Kidney epithelial cell (primary cell): ENCODE data around the gene TEX29. TPM values are rescaled to one million over a fixed set of nuclear protein-coding genes. Genes with fewer than 3 reads are reported as not detected.

Experiments
- DNase-seq: peaks from one replicate; pipeline ENCODE4 v3.0.0-alpha.2; 2010; ENCODE audit warnings: low read depth
- H3K27me3 ChIP-seq: 2 replicates; pipeline ENCODE4 v1.6.0; 2011; ENCODE audit warnings: low read length; ENCODE audit not compliant: control insufficient read depth, insufficient read depth
- H3K36me3 ChIP-seq: 2 replicates; pipeline ENCODE4 v1.5.1; 2011; ENCODE audit warnings: low read length; ENCODE audit not compliant: control insufficient read depth, insufficient read depth
- H3K4me3 ChIP-seq: 2 replicates; pipeline ENCODE4 v1.5.1; 2011; ENCODE audit warnings: low read depth, mild to moderate bottlenecking, control low read depth, low read length
- CTCF ChIP-seq: IDR thresholded peaks from 2 replicates; pipeline ENCODE4 v1.5.1; 2011; ENCODE audit warnings: mild to moderate bottlenecking, moderate library complexity, low read length, control low read depth, inconsistent platforms; ENCODE audit not compliant: insufficient read depth, poor library complexity, severe bottlenecking
- total RNA-seq: library from RNA; depleted of rRNA; stranded (reverse); fragments of >200 nt; gene quantifications from 2 replicates; pipeline ENCODE4 v1.2.3, GENCODE V29; 2015

TEX29 gene
- total RNA-seq, 1 donor from 2014 or later: not detected

DNA sequence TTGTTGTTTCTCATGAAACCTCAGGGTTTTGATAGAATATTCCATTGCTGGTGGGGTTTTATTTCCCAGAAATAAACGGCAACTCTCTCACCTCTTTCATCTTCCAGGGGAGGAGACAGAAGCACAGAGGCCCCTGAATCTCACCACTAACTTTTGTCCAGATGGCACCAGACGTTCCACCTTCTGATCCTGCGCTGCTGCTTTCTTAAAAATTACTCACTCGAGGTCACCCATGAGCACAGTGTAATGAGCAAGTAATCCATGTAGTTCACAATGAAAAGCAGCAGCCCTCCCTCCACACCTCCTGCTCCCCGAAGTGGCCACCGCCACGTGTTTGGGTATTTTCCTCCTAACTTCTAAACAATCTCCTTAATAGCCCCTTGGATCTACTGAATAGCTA, 51.3 kb downstream of the TEX29 start:
- H3K27me3 ChIP-seq: no peaks in the 10 kb centered on the region
- no peak overlapping the region for H3K4me3 ChIP-seq
- no peak for TF ChIP-seq CTCF
- H3K36me3 ChIP-seq: no peaks in the 10 kb centered on the region
- no peak for DNase-seq

DNA sequence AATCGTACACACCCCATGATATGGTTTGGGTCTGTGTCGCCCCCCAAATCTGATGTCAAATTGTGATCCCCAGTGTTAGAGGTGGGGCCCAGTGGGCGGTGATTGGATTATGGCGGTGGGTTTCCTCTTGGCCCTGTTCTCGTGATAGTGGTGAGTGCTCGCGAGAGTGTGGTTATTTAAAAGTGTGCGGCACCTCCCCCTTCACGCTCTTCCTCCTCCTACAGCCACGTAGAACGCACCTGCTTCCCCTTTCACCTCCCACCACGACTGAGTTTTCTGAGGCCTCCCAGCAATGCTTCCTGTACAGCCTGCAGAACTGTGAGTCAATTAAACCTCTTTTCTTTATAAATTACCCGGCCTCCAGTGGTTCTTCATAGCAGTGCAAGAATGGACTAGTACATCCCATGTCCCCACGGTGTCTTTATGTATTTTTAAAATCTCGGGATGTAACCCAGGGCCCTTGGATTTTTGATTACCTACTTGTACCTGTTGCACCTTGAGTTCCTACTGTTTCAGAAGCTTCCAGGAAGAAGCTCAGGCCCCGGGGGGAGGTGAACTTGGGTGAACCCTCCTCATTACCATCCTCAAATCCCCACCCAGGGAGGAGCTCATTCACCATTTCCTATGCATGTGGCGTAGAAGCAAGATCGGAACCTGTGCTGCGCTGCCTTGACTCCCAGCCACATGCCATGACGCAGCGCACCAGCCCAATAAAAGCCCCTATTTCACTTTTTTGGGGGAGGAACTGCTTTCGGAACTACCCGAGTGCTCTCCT, 52.4 kb downstream of the TEX29 start:
- H3K36me3 ChIP-seq: no peaks in the 10 kb centered on the region
- DNase-seq: no peak
- no peaks in the 10 kb centered on the region for H3K27me3 ChIP-seq
- no peak overlapping the region for H3K4me3 ChIP-seq
- no peak for TF ChIP-seq CTCF

- no peak overlapping the region for H3K4me3 ChIP-seq
- no peaks in the 10 kb centered on the region for H3K36me3 ChIP-seq
- no peak for TF ChIP-seq CTCF
- DNase-seq: no peak
- H3K27me3 ChIP-seq: no peaks in the 10 kb centered on the region
Observed at GRCh38 chr13:111373486-111373885, 53.0 kb downstream of the TEX29 start.

- TF ChIP-seq CTCF: no peak
- no peak for DNase-seq
Observed at GRCh38 chr13:111380431-111380830, 60.0 kb downstream of the TEX29 start.

DNA sequence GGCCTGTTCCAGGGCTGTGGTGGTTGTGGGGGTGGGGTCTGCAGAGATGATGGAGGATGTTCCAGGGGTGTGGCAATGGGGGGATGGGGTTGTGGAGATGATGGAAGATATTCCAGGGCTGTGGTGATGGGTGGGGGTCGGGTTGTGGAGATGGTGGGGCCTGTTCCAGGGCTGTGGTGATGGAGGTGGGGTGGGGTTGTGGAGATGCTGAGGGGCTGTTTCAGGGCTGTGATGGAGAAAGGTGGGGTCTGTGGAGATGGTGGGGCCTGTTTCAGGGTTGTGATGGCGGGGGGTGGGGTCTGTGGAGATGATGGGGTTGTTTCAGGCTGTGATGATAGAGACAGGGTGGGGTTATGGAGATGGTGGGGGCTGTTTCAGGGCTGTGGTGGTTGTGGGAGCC, 62.0 kb downstream of the TEX29 start:
- no peaks in the 10 kb centered on the region for H3K36me3 ChIP-seq
- no peak overlapping the region for H3K4me3 ChIP-seq
- no peak for TF ChIP-seq CTCF
- no peaks in the 10 kb centered on the region for H3K27me3 ChIP-seq
- DNase-seq: no peak

More at GRCh38 chr13:111380431-111380830, 60.0 kb downstream of the TEX29 start:
- H3K4me3 ChIP-seq: no peak overlapping the region
- H3K27me3 ChIP-seq: no peaks in the 10 kb centered on the region
- no peaks in the 10 kb centered on the region for H3K36me3 ChIP-seq

- no peak for TF ChIP-seq CTCF
- no peaks in the 10 kb centered on the region for H3K36me3 ChIP-seq
- no peak overlapping the region for H3K4me3 ChIP-seq
- H3K27me3 ChIP-seq: no peaks in the 10 kb centered on the region
- DNase-seq: no peak
Observed at GRCh38 chr13:111382877-111383276, 62.4 kb downstream of the TEX29 start.
